HG03469 (cell line): ENCODE results near the gene XYLT1.

Experiments
- ATAC-seq: cut with Tn5 transposase; IDR thresholded peaks from one replicate; pipeline ENCODE4 v1.9.1; 2021; ENCODE audit warnings: mild to moderate bottlenecking, moderate library complexity, moderate number of reproducible peaks; ENCODE audit not compliant: unreplicated experiment

Gene XYLT1

GRCh38 chr16:17362183-17362582 is 108.6 kb downstream of the XYLT1 start:
- no peak for ATAC-seq

- no peak for ATAC-seq
Measured at GRCh38 chr16:17360693-17361122, 110.1 kb downstream of the XYLT1 start.

GRCh38 chr16:17359788-17360390 is 110.9 kb downstream of the XYLT1 start:
- ATAC-seq = no peak

- ATAC-seq = no peak
Measured at GRCh38 chr16:17358846-17359245, 111.9 kb downstream of the XYLT1 start.

GRCh38 chr16:17358355-17358754 is 112.4 kb downstream of the XYLT1 start:
- ATAC-seq = no peak

GRCh38 chr16:17357307-17358062 is 113.3 kb downstream of the XYLT1 start:
- ATAC-seq = no peak

- no peak for ATAC-seq
Measured at GRCh38 chr16:17356243-17356933, 114.4 kb downstream of the XYLT1 start.

- ATAC-seq = no peak
Measured at GRCh38 chr16:17354685-17355084, 116.1 kb downstream of the XYLT1 start.

- no peak for ATAC-seq
Measured at GRCh38 chr16:17354141-17354601, 116.6 kb downstream of the XYLT1 start.

GRCh38 chr16:17353561-17353960 is 117.2 kb downstream of the XYLT1 start:
- no peak for ATAC-seq

- ATAC-seq = no peak
Measured at GRCh38 chr16:17351441-17352035, 119.2 kb downstream of the XYLT1 start.

- no peak for ATAC-seq
Measured at GRCh38 chr16:17350207-17350606, 120.6 kb downstream of the XYLT1 start.

GRCh38 chr16:17348826-17349225 is 121.9 kb downstream of the XYLT1 start:
- no peak for ATAC-seq

- no peak for ATAC-seq
Measured at GRCh38 chr16:17348042-17348783, 122.5 kb downstream of the XYLT1 start.

GRCh38 chr16:17347624-17348023 is 123.1 kb downstream of the XYLT1 start:
- ATAC-seq = no peak

GRCh38 chr16:17346621-17347569 is 123.9 kb downstream of the XYLT1 start:
- ATAC-seq = no peak

- ATAC-seq = no peak
Measured at GRCh38 chr16:17345043-17345442, 125.7 kb downstream of the XYLT1 start.

GRCh38 chr16:17343728-17344127 is 127.0 kb downstream of the XYLT1 start:
- ATAC-seq = no peak

GRCh38 chr16:17343028-17343427 is 127.7 kb downstream of the XYLT1 start:
- ATAC-seq = no peak

GRCh38 chr16:17342031-17342430 is 128.7 kb downstream of the XYLT1 start:
- no peak for ATAC-seq
